G401.6 (cell line): ENCODE measurements around the gene PRUNE2.
"Not testable (repeated sequence)": the region's sequence is repeated elsewhere in the genome, so short reads cannot be mapped to it uniquely, and the experiment has no call there.

Experiments
- FAIRE-seq: peaks from 2 replicates; lab custom pipeline; 2012; peaks lifted over from hg19 to GRCh38; lab: Jason Lieb, UNC

Gene PRUNE2

DNA sequence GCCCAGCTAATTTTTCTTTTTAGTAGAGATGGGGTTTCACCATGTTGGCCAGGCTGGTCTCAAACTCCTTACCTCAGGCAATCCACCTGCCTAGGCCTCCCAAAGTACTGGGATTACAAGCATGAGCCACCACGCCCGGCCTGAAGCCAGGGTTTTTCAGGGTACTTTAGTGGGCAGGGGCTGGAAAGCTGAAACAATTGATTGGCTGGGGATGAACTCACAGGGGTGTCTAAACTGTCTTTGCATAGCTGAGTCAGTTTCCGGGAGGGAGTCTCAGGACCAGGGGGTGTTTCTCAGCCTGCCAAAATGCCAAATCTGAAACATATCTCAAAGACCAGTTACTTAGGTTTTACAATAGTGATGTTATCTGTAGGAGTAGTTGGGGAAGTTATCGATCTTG is 46.1 kb downstream of the PRUNE2 start:
- no peak for FAIRE-seq

DNA sequence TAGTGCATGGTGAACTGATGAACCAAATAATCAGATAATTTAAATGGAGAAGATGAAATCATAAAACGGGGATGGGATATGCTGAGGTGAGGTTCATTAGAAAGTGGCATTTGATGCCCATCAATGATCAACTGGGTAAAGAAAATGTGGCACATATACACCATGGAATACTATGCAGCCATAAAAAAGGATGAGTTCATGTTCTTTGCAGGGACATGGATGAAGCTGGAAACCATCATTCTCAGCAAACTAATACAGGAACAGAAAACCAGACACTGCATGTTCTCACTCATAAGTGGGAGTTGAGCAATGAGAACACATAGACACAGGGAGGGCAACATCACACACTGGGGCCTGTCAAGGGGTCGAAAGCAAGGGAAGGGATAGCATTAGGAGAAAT is 47.7 kb downstream of the PRUNE2 start:
- FAIRE-seq, result not testable (repeated sequence)

DNA sequence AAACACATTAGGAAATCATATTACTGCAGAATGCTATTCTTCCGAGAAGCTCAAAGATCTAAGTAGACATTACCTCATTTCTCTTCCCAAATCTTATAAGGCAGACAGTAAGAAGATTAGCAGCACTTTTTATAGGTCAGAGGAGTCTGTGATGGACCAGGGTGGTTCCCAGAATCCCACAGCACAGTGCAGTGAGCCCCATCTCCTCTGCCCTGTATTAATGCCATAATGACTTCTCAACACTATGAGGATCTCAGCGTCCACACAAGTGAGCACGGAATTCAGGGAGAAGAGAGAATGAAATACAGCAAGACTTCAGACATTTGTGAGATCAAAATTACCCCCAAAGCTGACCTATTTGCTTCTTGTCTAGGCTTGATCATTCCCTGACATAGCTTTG is 49.9 kb downstream of the PRUNE2 start:
- FAIRE-seq, result no peak

DNA sequence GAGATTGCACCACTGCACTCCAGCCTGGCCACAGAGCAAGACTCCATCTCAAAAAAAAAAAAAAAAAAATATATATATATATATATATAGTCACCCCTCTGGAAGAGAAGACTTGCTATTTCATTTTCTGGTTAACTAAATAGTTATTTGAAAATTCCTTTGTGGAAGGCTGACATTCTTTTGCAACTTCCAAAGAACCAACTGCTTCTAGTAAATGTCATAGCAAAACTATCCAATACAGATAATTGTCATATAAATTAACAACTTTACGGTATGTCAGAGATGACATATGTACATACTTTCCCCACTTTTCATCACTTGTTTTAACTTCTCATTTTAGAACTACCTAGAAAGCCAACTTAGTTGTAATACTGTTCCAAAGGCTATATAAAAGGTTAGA is 50.9 kb downstream of the PRUNE2 start:
- no peak for FAIRE-seq

DNA sequence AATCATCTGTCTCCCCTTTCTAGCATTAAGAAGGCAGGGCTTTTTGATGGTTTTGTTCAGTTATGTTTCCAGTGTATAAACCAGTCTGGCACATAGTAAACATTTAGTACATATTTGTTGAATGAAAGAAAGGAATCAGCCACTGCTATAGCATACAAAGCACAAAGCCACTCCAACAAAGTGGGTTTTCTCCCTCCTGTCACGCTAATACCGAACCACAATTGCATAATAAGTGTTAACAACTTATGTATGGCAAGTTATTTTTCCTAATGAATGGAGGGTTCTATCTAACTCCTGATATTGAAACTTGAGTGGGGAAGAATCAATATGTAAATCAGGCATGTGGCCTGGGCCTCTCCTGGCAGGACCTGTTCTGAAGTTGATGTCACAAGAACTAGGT is 53.9 kb downstream of the PRUNE2 start:
- FAIRE-seq, result no peak

DNA sequence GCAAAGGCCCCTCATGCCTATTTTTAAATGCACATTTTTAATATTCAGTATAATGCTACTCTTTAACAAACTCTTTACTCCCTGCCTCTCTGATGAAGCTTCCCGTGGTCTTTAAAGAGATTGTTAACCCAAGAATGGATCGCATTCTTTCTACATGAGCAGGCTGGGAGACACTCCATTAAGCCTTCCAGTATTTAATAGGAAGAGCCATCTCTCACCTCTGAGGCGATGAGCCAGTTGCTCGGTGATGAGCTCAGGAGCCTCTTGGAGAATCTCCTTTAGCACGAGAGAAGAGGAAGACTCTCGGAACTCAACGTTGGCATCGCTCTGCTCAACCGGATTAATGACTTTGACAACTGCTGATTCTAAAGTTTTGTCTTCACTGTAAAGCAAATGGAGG is 59.6 kb downstream of the PRUNE2 start:
- FAIRE-seq, result no peak

DNA sequence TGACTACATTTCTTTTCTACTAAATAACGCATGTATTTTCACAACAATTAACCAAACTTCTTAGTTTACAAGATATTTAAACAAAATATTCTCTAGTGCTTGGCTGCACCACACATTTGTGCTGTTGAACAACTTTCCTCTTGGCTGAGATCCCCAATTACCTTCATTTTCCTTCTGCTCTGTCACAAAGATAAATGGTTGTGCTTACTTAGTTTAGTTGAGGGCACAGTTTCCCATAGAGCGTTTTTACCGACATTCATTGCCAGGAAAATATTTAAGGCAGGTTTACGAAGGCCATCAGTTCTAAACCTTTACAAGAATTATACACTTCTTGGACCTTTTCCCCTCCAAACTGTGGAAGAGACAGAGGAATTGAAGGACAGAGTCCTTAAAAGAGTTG is 60.7 kb downstream of the PRUNE2 start:
- no peak for FAIRE-seq

DNA sequence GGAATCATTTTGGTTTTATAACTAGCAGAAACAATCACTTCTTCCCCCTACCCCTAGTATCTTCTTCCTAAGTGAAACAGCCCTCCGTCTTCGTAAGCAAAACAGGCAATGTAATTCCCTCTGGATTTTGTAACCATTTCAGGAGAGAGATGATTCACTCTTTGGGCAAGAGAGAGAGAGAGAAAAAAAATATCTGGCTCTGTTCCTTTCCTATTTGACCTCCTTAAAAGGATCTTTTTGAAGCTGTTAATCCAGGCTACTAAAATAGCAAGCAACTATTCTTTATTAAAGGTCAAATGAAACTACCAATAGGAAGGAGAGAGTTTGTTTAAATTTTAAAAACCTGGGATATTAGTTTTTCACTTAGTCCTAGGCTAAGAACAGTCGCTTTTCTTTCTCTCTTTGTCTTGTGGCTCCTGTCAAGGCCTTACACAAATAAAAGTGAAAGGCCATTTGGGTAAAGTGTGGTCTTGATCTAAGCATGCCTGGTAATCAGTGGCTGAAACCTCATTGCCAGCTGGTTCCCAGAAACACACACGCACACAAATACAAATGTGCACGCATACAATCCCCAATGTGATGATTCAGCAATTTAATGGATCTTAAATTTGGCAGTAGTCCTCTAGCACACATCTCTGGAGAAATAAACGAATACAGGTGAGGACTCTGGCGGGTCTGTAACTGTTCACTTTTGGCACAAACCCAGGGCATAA is 70.2 kb downstream of the PRUNE2 start:
- FAIRE-seq, result no peak

DNA sequence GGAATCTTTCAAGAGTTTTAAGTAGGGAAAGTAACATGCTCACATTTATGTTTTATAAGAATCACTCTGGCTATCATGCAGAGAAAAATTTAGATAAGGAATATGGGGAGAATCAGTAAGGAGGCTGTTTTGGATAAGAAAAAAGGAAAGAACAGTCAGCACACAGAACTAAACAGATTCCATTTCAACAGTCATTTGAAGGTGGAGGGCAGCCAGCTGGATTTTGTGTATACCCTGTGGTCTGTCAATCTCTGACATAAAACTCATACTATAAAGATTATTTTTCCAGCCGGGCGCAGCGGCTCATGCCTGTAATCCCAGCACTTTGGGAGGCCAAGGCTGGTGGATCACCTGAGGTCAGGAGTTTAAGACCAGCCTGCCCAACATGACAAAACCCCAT is 77.5 kb downstream of the PRUNE2 start:
- FAIRE-seq, result no peak

DNA sequence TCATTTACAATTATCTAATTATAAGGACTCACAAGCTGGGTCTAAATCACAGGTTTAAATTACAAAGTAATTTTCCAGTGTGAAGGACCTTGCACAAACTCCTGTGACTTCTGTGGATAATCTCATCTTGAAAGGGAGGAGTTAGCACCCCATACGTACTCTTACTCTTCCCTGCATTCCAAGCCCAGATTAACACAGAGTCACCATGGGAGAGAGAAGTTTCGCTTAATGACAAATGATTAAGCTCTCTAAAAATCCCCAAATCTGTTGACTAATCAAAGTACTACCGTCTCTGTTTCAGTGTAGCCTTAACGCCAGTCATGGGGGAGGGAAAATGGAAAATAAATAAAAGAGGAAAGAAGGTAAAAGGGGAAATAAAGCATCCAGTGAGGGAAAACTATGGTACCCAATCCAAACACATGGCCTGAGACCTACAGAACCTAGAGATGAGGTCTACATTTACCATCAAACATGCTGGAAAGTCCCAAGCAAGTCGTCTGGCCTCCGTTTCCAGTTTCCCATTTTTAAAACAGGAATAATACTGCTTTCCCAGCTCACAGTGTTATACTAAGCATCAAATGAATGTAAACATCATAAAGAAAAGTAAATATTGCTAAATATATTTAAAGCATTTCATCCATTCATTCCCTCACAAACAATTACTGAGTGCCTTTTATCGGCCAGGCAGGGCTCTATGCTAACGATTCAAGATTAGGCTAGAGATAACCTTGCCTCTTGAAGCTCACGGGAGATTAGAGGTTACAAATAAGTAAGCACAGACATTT is 78.4 kb downstream of the PRUNE2 start:
- FAIRE-seq, result no peak

DNA sequence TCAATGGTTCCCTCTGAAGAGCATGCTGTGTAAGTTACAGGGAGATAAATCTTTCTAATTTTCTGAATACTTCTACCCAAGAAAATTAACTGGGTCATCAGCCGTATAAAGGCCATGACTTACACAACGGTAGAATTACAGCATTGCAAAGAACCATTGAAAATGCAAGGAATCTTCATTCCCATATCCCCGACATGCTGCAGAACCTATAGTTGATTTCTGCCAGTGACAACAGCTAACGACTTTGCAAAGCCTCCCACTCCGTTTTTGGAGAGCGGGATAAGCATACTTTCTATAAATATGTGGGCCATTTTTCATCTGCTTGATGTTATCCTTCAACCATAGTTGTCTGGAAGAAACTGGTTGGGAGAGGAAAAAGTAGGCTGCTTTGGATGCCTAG is 85.5 kb downstream of the PRUNE2 start:
- FAIRE-seq, result no peak

DNA sequence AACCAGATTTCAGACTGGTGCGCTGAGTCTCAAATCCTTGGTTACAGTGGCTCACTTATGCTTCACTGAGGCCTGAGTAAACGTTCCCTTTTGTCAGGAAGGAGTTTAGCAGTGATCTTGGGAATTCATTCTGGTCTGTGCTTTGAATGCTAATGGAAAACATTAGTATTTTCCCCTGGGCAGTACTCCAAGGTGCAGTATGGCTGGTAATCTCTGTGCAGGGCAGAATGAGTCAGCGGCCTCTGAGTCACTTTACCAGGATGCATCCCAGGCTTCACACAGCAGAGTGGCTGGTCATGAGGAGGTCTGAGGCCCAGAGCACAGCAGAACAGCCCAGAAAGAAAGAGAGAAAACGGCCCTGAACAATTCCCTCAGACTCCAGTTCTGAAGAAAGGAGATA is 87.6 kb downstream of the PRUNE2 start:
- no peak for FAIRE-seq

DNA sequence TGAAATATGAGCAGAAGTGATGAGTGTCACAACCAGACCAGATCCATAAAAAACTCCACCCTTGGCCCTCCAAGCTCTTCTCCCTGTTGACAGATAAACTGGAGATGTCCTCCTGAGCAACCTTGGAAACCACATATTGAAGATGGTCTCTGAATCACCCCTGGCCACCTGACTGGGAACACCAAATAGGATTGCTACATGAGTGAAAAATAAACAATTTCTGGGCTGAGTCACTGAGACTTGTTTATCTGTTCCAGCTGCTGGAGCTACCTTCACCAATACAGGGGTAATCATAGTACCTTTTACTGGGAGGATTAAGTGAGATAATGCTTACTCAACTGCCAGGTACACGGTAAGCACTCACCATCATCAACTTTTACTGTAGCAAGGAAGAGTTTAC is 88.4 kb downstream of the PRUNE2 start:
- no peak for FAIRE-seq

DNA sequence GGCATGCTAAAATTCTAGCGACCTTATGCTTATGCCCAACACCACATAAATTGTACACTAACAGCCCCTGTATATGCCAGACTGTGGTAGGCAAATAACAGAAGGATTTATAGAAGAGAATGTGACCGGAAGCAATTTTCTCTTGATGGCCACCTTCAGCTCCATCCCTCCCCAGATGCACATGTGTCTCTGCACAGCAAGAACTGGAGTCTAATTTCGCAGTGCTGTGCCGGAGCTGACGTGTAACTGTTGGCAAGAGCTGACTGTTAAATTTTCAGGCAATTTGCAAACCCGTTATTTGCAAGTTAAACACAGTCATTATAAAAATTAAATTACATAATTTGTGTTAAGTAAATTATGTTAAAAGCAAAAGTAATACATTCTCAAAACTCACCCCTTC is 93.3 kb downstream of the PRUNE2 start:
- FAIRE-seq, result no peak

DNA sequence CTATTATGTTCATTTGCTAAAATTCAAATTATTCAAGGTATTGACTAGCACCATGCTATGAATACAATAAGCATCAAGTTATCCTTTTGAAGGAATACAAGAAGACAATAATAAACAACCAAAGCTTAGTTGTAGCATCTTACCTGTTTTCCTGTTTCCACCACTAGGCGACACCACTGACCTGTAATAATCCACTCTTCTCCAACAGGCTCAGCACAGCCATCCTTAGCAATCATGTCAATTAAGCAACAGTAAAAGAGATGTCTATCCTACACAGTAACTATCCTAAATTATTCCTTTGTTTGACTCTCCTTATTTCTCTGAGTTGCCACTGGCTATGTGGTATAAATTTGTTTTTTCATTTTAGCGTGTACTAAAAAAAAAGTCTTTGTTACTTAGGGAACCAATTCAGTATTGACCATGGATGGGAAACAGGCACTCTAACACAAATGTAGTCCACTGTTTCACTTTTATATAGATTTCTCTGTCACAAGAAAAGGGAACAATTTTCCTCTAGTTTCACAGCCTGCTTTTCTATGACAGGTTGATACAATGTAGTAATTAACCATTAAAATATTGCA is 95.4 kb downstream of the PRUNE2 start:
- FAIRE-seq, result peak; percentile 84

DNA sequence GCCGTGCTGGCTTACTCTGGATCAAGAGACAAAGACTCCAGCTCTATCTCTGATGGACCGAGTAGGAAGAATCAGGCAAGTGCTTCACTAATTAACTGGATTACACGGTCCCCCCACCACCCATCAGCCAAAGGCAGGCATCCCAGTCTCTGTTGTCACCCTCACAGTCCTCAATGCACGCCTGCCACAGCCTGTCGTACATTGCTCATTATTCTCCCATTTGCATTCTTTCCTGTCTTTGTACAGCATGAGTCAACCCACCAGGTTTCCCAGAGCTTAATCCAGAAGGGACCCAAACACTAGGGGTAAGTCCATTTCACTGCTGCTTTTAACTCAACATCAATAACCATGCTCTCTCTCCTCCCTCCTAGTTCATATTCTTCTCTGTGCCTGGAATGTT is 97.3 kb downstream of the PRUNE2 start:
- FAIRE-seq, result no peak

DNA sequence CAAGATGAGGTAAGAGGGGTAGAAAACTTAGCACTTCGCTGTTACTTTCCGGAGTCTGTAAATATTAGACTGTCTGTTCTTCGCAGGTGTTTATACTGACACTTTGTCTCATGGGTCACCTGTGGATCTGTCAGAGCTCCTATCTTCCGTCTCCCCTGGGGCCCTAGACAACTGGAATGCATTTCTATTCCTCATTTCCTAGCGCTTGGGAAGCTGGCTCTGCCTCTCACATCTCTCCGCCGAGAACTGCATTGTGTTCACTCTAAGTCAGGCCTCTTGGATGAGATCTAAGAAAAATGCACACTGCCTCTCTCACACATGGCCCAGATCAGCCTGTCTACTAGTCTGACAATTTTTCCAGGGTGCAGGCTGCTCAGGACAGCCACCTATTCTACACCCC is 102.2 kb downstream of the PRUNE2 start:
- no peak for FAIRE-seq

DNA sequence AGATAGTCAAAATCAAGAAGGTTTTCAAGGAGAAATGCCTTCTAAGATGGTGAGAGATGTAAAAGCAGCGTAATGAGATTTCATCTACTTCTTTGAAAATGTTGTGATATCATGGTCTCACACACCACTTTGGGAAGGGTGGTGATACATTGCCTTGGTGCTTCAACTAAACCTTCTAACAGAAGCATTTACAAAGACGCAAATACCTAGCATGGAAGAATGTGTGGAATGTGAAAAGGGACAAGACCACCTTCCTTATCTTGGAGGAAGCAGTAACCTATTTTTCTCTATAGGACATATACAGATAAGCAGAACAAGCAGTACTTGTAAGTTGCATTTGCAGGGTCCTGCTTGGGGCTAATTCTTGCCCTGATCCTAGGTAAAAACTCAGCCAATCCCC is 102.8 kb downstream of the PRUNE2 start:
- FAIRE-seq, result no peak

DNA sequence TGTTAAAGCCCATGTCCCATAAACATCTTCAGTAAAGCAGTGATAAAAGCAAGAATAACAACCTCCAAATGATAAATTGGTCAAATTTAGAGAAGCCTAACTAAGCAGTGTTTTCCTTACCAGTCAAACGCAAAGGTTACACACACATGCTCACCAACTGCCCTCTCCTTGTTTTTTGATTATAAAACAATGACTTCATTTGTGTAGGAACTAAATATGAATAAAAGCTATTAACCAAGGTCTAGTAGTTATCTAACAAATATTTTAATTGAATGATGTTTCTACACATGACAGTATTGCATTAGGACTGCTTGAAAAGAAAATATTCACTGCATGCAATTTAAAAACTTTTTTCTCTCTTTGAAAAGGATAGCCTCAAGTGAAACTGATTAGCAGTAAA is 105.0 kb downstream of the PRUNE2 start:
- no peak for FAIRE-seq

DNA sequence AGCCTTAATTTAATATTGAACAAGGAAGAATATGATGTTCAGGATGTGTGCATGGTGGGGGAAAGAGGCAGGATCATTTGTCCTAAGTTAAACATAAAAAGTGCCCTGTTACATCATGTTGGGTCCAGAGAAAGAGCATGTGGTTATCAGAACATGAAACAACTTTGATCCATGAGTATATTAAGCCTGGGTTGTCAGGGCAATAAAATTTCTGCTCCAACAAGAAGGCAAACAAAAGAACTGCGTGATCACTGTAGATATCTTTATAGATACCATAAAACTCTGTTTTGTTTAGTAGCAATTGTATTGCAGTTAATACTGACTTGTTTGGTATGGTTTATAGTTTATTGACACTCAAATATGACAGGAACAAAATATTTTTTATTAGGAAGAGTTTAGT is 106.4 kb downstream of the PRUNE2 start:
- no peak for FAIRE-seq

DNA sequence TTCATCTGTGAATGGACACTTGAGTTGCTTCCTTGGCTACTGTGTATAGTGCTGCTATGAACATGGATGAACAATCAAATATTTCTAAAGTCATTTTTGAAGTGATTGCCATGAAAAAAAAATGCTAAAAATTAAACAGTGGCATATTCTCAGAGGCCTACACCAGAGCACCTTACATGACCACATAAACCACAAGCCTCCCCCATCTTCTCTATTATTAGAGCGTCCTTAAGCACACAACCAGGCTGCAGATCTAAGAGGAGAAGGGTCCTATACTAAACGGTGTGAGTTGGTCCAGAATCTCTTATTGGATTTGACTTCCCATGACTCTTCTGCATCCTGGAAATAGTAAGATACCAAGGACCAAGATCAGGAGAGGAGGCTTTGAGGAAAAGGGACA is 107.4 kb downstream of the PRUNE2 start:
- no peak for FAIRE-seq

DNA sequence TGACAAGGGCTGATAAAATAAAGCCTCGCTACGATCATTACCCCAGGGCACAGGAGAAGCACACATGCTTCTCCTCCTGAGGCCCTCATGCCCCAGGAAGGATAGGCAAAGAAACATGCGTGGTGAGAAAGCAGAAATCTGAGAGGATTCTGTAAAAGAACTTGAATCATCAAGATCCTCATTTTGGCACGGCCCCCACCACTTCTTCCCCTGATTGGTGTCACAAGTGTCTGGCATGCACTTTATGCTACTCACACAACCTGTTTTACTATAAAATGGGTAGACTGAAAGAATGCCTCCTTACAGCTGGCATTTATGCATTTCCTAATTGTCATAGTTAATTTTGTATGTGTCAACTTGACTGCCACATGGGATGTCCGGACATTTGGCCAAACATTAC is 109.6 kb downstream of the PRUNE2 start:
- FAIRE-seq, result no peak

DNA sequence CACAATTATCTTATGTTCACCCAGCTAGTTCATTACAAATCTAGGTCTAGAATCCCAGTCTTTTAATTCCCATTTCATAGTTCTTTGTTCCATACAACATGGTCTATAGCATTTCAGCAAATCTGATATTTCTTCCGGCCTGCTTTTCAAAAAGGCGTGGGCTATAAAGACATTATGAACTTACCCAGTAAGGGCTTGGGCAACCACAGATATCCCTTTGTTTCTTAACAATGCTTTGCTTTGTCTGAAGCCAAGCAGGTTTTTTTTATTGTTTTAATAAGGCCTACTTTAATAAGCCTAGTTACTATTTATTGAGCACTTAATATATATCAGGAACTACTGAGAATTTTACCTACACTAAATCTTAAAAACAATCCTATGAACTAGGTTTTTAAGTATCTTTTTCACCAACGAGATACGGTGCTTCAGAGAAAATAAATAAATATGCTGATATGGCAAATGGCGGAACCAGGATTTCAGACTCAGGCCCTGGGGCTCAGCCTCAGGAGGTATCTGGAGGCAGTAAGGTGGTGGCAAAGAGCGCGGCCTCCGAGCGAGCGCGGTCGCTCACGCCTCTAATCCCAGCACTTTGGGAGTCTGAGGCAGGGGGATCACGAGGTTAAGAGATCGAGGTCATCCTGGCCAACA is 112.0 kb downstream of the PRUNE2 start:
- FAIRE-seq, result no peak
